Measurements from ENCODE around the gene A1CF.
"Not testable (repeated sequence)": the region's sequence is repeated elsewhere in the genome, so short reads cannot be mapped to it uniquely, and the experiment has no call there.

A1CF gene

GRCh38 chr10:50782017-50782416, 103.4 kb downstream of the A1CF start:
- DNase-seq, result not testable (repeated sequence)

GRCh38 chr10:50780036-50780435, 105.4 kb downstream of the A1CF start:
- DNase-seq, result not testable (repeated sequence)

- not testable (repeated sequence) for DNase-seq
Measured at GRCh38 chr10:50774868-50775267, 110.6 kb downstream of the A1CF start.

- DNase-seq, result not testable (repeated sequence)
Measured at GRCh38 chr10:50772042-50772441, 113.4 kb downstream of the A1CF start.

- DNase-seq, result not testable (repeated sequence)
Measured at GRCh38 chr10:50766774-50767513, 118.5 kb downstream of the A1CF start.
